Kidney (tissue), 14 donors: ENCODE results near the gene FRYL. TPM values are rescaled to one million over a fixed set of nuclear protein-coding genes. Genes with fewer than 3 reads are reported as not detected.

ENCODE experiments used
- DNase-seq, 5 donors: peaks; one replicate each; pipeline ENCODE4 v3.0.0-alpha.2; 2013 to 2020
- FAIRE-seq: peaks from 2 replicates; lab custom pipeline; 2012; peaks lifted over from hg19 to GRCh38; lab: Jason Lieb, UNC
- H3K27ac ChIP-seq, 2 donors: one replicate each; pipeline ENCODE4 v1.7.0; 2013; ENCODE audit warnings: low read depth in 2 of 2, low read length in 2 of 2, inconsistent platforms in 1 of 2
- H3K27me3 ChIP-seq: one replicate; pipeline ENCODE4 v1.7.1; 2013; ENCODE audit warnings: low read length, inconsistent platforms; ENCODE audit not compliant: control insufficient read depth, insufficient read depth
- H3K36me3 ChIP-seq, 3 donors: one replicate each; pipeline versions ENCODE4 v1.7.0 to v1.7.1; 2013; ENCODE audit warnings: low read length in 3 of 3, control low read depth in 1 of 3, inconsistent platforms in 1 of 3; ENCODE audit not compliant: insufficient read depth in 3 of 3, control insufficient read depth in 2 of 3
- H3K4me1 ChIP-seq, 3 donors: one replicate each; pipeline versions ENCODE4 v1.7.0 to v1.7.1; 2013; ENCODE audit warnings: low read length in 3 of 3, inconsistent platforms in 1 of 3, low read depth in 1 of 3; ENCODE audit not compliant: control insufficient read depth in 2 of 3, insufficient read depth in 2 of 3
- H3K4me3 ChIP-seq, 3 donors: one replicate each; pipeline versions ENCODE4 v1.7.0 to v1.8.1; 2013; ENCODE audit warnings: low read length in 3 of 3, control low read depth in 1 of 3, inconsistent platforms in 1 of 3
- H3K9ac ChIP-seq, 3 donors: one replicate each; pipeline versions ENCODE4 v1.7.0 to v1.7.1; 2013; ENCODE audit warnings: low read length in 3 of 3, control low read depth in 1 of 3, inconsistent platforms in 1 of 3
- H3K9me3 ChIP-seq, 3 donors: one replicate each; pipeline versions ENCODE4 v1.7.0 to v1.7.1; 2013; ENCODE audit warnings: low read length in 3 of 3, control low read depth in 1 of 3, inconsistent platforms in 1 of 3; ENCODE audit not compliant: control insufficient read depth in 2 of 3, insufficient read depth in 1 of 3
- CTCF ChIP-seq: IDR thresholded peaks from 3 replicates; pipeline ENCODE4 v1.5.1; 2012; ENCODE audit warnings: mild to moderate bottlenecking, moderate library complexity, borderline replicate concordance; ENCODE audit not compliant: insufficient read depth; ENCODE audit errors: extremely low read depth
- intact Hi-C: fragments of 100-400 bp; cut with DNase I; formaldehyde crosslinking; loops from one replicate; pipeline ENCODE4 v1.11.1; 2022
- polyA plus RNA-seq: library from polyadenylated mRNA; stranded (reverse); fragments of 350-450 nt; fragmentation: Illumina TruSeq; extraction: RNeasy Lipid Tissue Mini Kit (QIAGEN cat#74804); gene quantifications from one replicate; pipeline ENCODE4 v1.2.3, GENCODE V29; 2014; ENCODE audit warnings: low read depth, low replicate concordance; ENCODE audit not compliant: insufficient read depth
- total RNA-seq: library from RNA; stranded (reverse); fragmentation: NEBNext Ultra II Directional; extraction: Animal tissue kit (Norgen Biotek cat#: 25700); gene quantifications from one replicate; pipeline ENCODE4 v1.2.1, GENCODE V29; 2021
- donor health status: control.
- donor health status: control.
- donor health status: control.
- donor health status: control.
- donor health status: control.
- donor health status: DM: yes; HTN: yes; CAD: no.
- donor health status: Normal renal cell carcinoma (clear cell type).

Gene FRYL
- total and polyA plus RNA-seq, 2 donors from 2014 or later, result 11.6 to 78.9 TPM

DNA sequence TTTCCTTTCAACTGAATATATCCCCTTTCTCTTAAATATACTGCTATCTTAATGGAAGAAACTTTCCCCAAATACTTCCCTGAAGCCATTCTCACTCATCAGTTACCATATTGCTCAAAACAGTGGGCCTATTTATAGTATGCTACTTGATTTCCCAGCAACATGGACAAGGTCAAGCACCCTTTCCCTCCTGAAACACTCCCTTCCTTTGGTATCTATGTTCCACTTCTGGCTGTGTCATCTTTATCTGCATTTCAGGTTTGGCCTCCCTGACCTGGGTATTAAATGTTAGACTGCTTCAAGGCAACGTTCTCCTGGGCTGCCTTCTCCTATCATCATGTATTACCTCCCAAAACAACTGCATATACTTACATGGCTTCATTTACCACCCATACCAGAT is 188.7 kb downstream of the FRYL start:
- DNase-seq (no peak), FAIRE-seq (no peak)
- H3K36me3 ChIP-seq, result peaks cover 0 to 12% (median 6%) of the 10 kb centered on the region in 3 donors
- no peak for TF ChIP-seq CTCF
- no peak overlapping the region for H3K4me3 ChIP-seq
- H3K4me1 ChIP-seq, result no peaks in the 10 kb centered on the region
- no peaks in the 10 kb centered on the region for H3K9me3 ChIP-seq
- H3K9ac ChIP-seq, result no peak overlapping the region
- intact Hi-C loops, result no loop called here
- H3K27ac ChIP-seq, result no peak overlapping the region
- H3K27me3 ChIP-seq, result no peaks in the 10 kb centered on the region

DNA sequence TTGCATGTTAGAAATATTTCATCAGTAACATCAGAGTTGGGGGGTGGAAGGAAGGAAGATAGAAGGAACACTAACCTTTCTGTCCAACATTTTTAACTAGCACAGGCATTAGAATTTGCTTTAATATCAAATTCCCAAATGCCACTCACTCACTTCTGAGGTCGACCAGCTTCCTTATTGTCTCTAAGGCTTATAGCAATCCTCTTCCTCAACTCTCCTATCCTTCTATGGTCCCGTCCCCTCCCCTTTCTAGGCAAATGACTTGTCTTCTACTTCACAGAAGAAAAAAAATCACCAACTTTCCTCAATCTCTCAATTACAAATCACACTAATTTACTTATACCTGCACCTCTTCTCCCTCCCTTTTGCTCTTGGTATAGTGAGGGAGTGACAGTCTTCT is 189.2 kb downstream of the FRYL start:
- intact Hi-C loops, result no loop called here
- no peak overlapping the region for H3K9ac ChIP-seq
- no peaks in the 10 kb centered on the region for H3K9me3 ChIP-seq
- DNase-seq (no peak), FAIRE-seq (no peak)
- H3K27me3 ChIP-seq, result no peaks in the 10 kb centered on the region
- H3K4me1 ChIP-seq, result no peaks in the 10 kb centered on the region
- no peak overlapping the region for H3K27ac ChIP-seq
- TF ChIP-seq CTCF, result no peak
- peaks cover 0 to 12% (median 6%) of the 10 kb centered on the region in 3 donors for H3K36me3 ChIP-seq
- H3K4me3 ChIP-seq, result no peak overlapping the region

DNA sequence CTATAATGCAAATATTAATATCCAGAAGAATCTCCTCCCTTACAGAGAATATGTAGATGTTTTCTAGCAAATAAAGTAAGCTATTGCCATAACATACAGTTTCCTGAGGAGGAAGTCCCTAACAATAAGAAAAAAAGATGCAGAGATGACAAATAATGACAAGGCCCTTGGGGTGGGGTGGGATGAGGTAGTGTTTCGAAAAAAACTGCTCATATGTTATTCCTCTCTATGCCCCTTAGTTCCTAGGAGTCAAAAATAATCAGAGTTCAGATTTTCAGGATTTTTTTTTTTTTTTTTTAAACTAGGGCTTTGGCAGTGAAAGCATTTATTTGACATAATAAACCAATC is 191.0 kb downstream of the FRYL start:
- Histone ChIP-seq H3K4me3 (no peak overlapping the region), H3K36me3 (peaks cover 0 to 16% (median 7%) of the 10 kb centered on the region in 3 donors), H3K9me3 (no peaks in the 10 kb centered on the region), H3K9ac (no peak overlapping the region), H3K4me1 (no peaks in the 10 kb centered on the region), H3K27me3 (no peaks in the 10 kb centered on the region), H3K27ac (no peak overlapping the region)
- no peak for FAIRE-seq
- no peak for TF ChIP-seq CTCF
- no peak for DNase-seq
- intact Hi-C loops, result no loop called here
